ENCODE data around the gene MAGI2.

DNA sequence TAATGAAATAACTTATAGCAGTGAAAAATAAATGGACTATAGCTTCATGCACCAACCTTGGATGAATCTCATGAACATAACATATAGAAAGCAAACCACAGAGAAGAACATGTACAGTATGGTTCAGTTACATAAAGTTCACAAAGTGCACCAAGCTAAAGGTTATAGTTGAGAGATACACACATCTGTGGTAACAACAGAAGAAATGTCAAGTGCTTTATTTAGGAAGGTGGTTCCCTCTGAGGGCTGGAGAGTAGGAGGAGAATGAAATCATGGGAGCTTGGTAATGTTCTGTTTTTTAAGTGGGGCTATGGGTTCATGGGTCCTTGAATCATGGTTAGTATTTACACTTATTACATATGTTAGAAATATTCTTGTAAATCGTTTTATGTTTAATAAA is 1331.6 kb downstream of the MAGI2 start:
- TF ChIP-seq CTCF (conservative IDR thresholded peaks at IDR 0.05; ENCODE audit: low read length): no peak
- no peak for TF ChIP-seq EZH2phosphoT487 (IDR thresholded peaks at IDR 0.05; ENCODE audit: borderline replicate concordance)

Measured in Loucy (cell line).